ENCODE data around the gene NUP58.
A peak's percentile ranks its signal among the peaks of the same experiment; 100 is the strongest.

NUP58 gene

GRCh38 chr13:25301347-25302113 is at the start of gene NUP58:
Gene NUP58, plus strand, starts transcription at chr13:25301625. Its CDS starts 149 bp downstream, at chr13:25301774.
- Histone ChIP-seq H3K79me2 (ENCODE audit: low read length) (peaks cover 46% of the 10 kb centered on the region), H3F3A (ENCODE audit: insufficient read depth, low read length) (no peaks in the 10 kb centered on the region), H3K4me1 (ENCODE audit: low read length) (0 out of 2 replicates have a peak, but pooled peaks cover 4% of the 10 kb centered on the region), H3K4me3 (ENCODE audit: low read length) (peak within 1 kb of the TSS; percentile 82), H3K36me3 (replicated peaks; ENCODE audit: insufficient read depth, low read length) (no peaks in the 10 kb centered on the region), H3K9me2 (replicated peaks; ENCODE audit: insufficient read depth, low read length) (no peaks in the 10 kb centered on the region), H3K9ac (ENCODE audit: low read length) (peak within 1 kb of the TSS; percentile 83), H3K27ac (ENCODE audit: low read length) (peak within 1 kb of the TSS; percentile 82), H2AFZ (ENCODE audit: low read length) (peak within 1 kb of the TSS; percentile 97), H3K9me3 (replicated peaks; ENCODE audit: insufficient read depth, low read length) (no peaks in the 10 kb centered on the region), H3K27me3 (replicated peaks; ENCODE audit: insufficient read depth, low read length) (no peaks in the 10 kb centered on the region), H4K20me1 (ENCODE audit: insufficient read depth, low read length) (no peaks in the 10 kb centered on the region), H3K4me2 (ENCODE audit: low read depth, low read length) (peak within 1 kb of the TSS; percentile 79)
- TF ChIP-seq CTCF (IDR thresholded peaks at IDR 0.05; ENCODE audit: low read length) (no peak), EZH2phosphoT487 (IDR thresholded peaks at IDR 0.05; ENCODE audit: low read length) (no peak), EZH2 (optimal IDR thresholded peaks at IDR 0.05; ENCODE audit: low read depth, low read length) (no peak)
- DNase-seq, result peak; percentile 89

GRCh38 chr13:25252225-25252624 is 49.2 kb upstream of the NUP58 start:
- no peak overlapping the region for H3K27ac ChIP-seq (ENCODE audit: low read length)
- no peak overlapping the region for H2AFZ ChIP-seq (ENCODE audit: low read length)
- no peak overlapping the region for H3K4me3 ChIP-seq (ENCODE audit: low read length)
- no peaks in the 10 kb centered on the region for H3K9me3 ChIP-seq (replicated peaks; ENCODE audit: insufficient read depth, low read length)
- no peaks in the 10 kb centered on the region for H3K79me2 ChIP-seq (ENCODE audit: low read length)
- TF ChIP-seq CTCF (IDR thresholded peaks at IDR 0.05; ENCODE audit: low read length) (no peak), EZH2 (optimal IDR thresholded peaks at IDR 0.05; ENCODE audit: low read depth, low read length) (no peak), EZH2phosphoT487 (IDR thresholded peaks at IDR 0.05; ENCODE audit: low read length) (no peak)
- H3K4me1 ChIP-seq (ENCODE audit: low read length), result no peaks in the 10 kb centered on the region
- H3F3A ChIP-seq (ENCODE audit: insufficient read depth, low read length), result no peaks in the 10 kb centered on the region
- H4K20me1 ChIP-seq (ENCODE audit: insufficient read depth, low read length), result no peaks in the 10 kb centered on the region
- no peaks in the 10 kb centered on the region for H3K27me3 ChIP-seq (replicated peaks; ENCODE audit: insufficient read depth, low read length)
- no peaks in the 10 kb centered on the region for H3K36me3 ChIP-seq (replicated peaks; ENCODE audit: insufficient read depth, low read length)
- DNase-seq, result no peak
- H3K9ac ChIP-seq (ENCODE audit: low read length), result no peak overlapping the region
- H3K9me2 ChIP-seq (replicated peaks; ENCODE audit: insufficient read depth, low read length), result no peaks in the 10 kb centered on the region
- H3K4me2 ChIP-seq (ENCODE audit: low read depth, low read length), result no peak overlapping the region

GRCh38 chr13:25252752-25253151 is 48.7 kb upstream of the NUP58 start:
- TF ChIP-seq CTCF (IDR thresholded peaks at IDR 0.05; ENCODE audit: low read length), result no peak
- no peaks in the 10 kb centered on the region for H3K36me3 ChIP-seq (replicated peaks; ENCODE audit: insufficient read depth, low read length)
- DNase-seq, result no peak
- no peak overlapping the region for H3K4me3 ChIP-seq (ENCODE audit: low read length)
- no peaks in the 10 kb centered on the region for H3F3A ChIP-seq (ENCODE audit: insufficient read depth, low read length)
- H3K4me1 ChIP-seq (ENCODE audit: low read length), result no peaks in the 10 kb centered on the region
- no peaks in the 10 kb centered on the region for H3K79me2 ChIP-seq (ENCODE audit: low read length)
- no peak overlapping the region for H2AFZ ChIP-seq (ENCODE audit: low read length)
- no peak overlapping the region for H3K4me2 ChIP-seq (ENCODE audit: low read depth, low read length)
- no peaks in the 10 kb centered on the region for H3K9me2 ChIP-seq (replicated peaks; ENCODE audit: insufficient read depth, low read length)
- no peaks in the 10 kb centered on the region for H3K9me3 ChIP-seq (replicated peaks; ENCODE audit: insufficient read depth, low read length)
- H4K20me1 ChIP-seq (ENCODE audit: insufficient read depth, low read length), result no peaks in the 10 kb centered on the region
- no peaks in the 10 kb centered on the region for H3K27me3 ChIP-seq (replicated peaks; ENCODE audit: insufficient read depth, low read length)
- no peak overlapping the region for H3K27ac ChIP-seq (ENCODE audit: low read length)
- H3K9ac ChIP-seq (ENCODE audit: low read length), result no peak overlapping the region
